Measurements from ENCODE around the gene INPP5K.

- TF ChIP-seq ELF4 (IDR thresholded peaks at IDR 0.05) (no peak), LEF1 (IDR thresholded peaks at IDR 0.05; ENCODE audit: borderline replicate concordance) (no peak), FOXM1 (IDR thresholded peaks at IDR 0.05; ENCODE audit: borderline replicate concordance) (no peak)
These were observed 30.7 kb downstream of the INPP5K start for GRCh38 chr17:1485423-1486376.

All from HEK293T (cell line).